ENCODE measurements around the gene VWA1.

The VWA1 gene

GRCh38 chr1:1422465-1423244 lies 12.8 kb upstream of the VWA1 start:
- DNase-seq (ENCODE audit: low spot score) = no peak
- Histone ChIP-seq H3K27ac (no peak overlapping the region), H3K4me3 (no peak overlapping the region)
- TF ChIP-seq CTCF (IDR thresholded peaks at IDR 0.05) = no peak

DNA sequence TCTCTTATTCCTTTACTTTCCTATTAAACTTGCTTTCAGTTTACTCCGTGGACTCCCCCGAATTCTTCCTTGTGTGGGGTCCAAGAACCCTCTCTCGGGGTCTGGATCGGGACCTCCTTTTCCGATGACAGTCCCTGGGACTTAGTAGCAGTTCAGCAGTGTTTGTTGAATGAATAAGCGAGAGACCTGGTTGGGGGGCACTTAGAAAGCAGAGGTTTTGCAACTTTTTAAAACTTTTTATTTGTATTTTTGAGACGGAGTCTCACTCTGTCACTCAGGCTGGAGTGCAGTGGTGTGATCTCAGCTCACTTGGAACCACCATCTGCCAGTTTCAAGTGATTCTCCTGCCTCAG lies 12.3 kb upstream of the VWA1 start:
- no peak overlapping the region for H3K27ac ChIP-seq
- no peak for DNase-seq (ENCODE audit: low spot score)
- no peak for TF ChIP-seq CTCF (IDR thresholded peaks at IDR 0.05)
- no peak overlapping the region for H3K4me3 ChIP-seq

- no peak overlapping the region for H3K4me3 ChIP-seq
- no peak for DNase-seq (ENCODE audit: low spot score)
- TF ChIP-seq CTCF (IDR thresholded peaks at IDR 0.05) = no peak
- H3K27ac ChIP-seq = no peak overlapping the region
Measured at GRCh38 chr1:1424707-1425106, 10.8 kb upstream of the VWA1 start.

- H3K4me3 ChIP-seq = no peak overlapping the region
- no peak for TF ChIP-seq CTCF (IDR thresholded peaks at IDR 0.05)
- no peak overlapping the region for H3K27ac ChIP-seq
- no peak for DNase-seq (ENCODE audit: low spot score)
Measured at GRCh38 chr1:1425426-1425752, 10.1 kb upstream of the VWA1 start.

DNA sequence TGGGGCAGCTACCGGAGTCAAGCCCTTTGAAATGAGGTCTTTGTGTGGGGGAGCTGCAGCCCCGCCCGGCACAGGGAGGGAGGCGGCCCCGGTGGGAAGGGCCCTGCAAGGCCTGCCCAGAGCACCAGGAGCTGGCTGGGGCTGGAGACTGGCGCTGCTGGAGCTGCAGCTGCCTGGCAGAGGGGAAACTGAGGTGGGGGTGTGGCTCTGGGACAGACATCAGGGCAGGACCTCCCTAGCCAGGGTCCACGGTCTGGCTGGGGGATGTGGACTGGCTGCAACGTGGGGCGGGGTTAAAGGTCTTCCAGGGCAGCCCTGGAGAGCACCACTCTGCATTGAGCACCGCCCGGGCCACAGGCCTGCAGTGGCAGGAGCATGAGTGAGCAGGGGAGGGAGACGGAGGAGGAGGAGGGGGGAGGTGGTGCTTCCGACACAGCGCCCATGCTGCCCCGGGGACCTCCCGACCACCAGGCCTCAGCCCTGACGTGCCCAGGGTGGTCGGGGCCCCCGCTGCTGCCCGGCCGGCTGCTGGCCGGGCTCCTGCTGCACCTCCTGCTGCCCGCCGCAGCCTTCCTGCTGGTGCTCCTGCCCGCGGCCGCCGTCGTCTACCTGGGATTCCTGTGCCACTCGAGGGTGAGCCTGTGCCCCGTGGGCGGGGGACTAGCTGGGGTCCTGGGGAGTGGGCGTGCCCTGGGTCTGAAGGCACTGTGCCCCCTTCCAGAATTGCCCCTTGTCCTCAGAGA lies 9.6 kb upstream of the VWA1 start:
- no peak overlapping the region for H3K4me3 ChIP-seq
- no peak overlapping the region for H3K27ac ChIP-seq
- TF ChIP-seq CTCF (IDR thresholded peaks at IDR 0.05) = no peak
- no peak for DNase-seq (ENCODE audit: low spot score)

GRCh38 chr1:1426496-1427105 lies 8.9 kb upstream of the VWA1 start:
- no peak overlapping the region for H3K27ac ChIP-seq
- H3K4me3 ChIP-seq = no peak overlapping the region
- DNase-seq (ENCODE audit: low spot score) = no peak
- TF ChIP-seq CTCF (IDR thresholded peaks at IDR 0.05) = no peak

Data from coronary artery (tissue), 2 donors.